22Rv1 (cell line): ENCODE data around the gene KIAA0232.

Experiments
- CTCF ChIP-seq: fragments of 450-650 bp; IDR thresholded peaks from 2 replicates; pipeline ENCODE4 v1.5.1; 2017; ENCODE audit warnings: mild to moderate bottlenecking
- ZFX ChIP-seq: fragments of 450-650 bp; IDR thresholded peaks from 2 replicates; pipeline ENCODE4 v1.6.1; 2017; ENCODE audit warnings: antibody characterized with exemption, borderline replicate concordance

DNA sequence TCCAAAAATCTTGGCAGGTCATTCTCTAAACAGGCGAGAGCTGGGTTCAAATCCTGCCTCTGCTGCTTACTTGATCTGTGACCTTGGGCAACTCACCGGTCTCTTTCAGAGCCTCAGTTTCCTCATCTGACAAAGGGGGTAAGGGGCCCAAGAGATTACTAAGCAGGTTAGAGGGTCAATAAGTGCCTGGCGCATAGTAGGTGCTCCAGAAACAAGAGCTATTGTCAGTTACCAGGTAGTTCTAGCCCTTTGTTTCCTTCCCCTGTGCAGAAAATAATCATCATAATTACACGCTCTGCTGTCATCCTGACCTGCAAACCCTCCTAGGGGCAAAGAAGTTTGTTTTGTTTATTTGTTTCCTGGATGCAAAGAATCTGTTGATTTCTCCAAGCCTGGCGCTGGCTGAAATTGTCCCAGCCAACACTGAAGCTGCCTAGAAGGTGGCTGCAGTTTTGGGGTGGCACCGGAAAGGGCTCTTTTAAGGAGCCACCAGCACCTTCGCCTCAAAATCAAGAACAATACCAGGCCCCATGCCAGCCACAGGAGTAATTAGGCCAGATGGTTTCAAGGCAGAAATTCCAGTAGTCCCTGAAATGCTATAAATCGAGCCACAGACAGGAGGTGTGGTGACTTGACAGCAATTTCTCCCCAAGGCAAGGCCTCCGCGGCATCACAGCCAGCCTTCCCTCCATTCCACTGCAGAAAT, 10.2 kb upstream of the KIAA0232 start:
- TF ChIP-seq CTCF (no peak), ZFX (no peak)
